H9 (cell line): ENCODE results near the gene MYO15A. TPM values are rescaled to one million over a fixed set of nuclear protein-coding genes. Genes with fewer than 3 reads are reported as not detected.

ENCODE experiments used
- DNase-seq: peaks from one replicate; pipeline ENCODE4 v3.0.0-alpha.2; 2017
- H2AFZ ChIP-seq: one replicate; pipeline ENCODE4 v1.6.1; 2013; ENCODE audit warnings: mild to moderate bottlenecking, low read length, control low read depth, moderate library complexity
- H2AK5ac ChIP-seq: 2 replicates; pipeline ENCODE4 v1.6.1; 2013; ENCODE audit warnings: low read length, control low read depth, mixed read lengths; ENCODE audit not compliant: insufficient read length
- H2BK120ac ChIP-seq: one replicate; pipeline ENCODE4 v1.6.1; 2013; ENCODE audit warnings: low read depth, mild to moderate bottlenecking, low read length, control low read depth, inconsistent platforms; ENCODE audit not compliant: poor library complexity, severe bottlenecking
- H2BK12ac ChIP-seq: 2 replicates; pipeline ENCODE4 v1.6.1; 2013; ENCODE audit warnings: low read length, control low read depth, mixed read lengths, low read depth; ENCODE audit not compliant: insufficient read length
- H2BK15ac ChIP-seq: 2 replicates; pipeline ENCODE4 v1.6.1; 2013; ENCODE audit warnings: low read depth, low read length, control low read depth
- H2BK20ac ChIP-seq: one replicate; pipeline ENCODE4 v1.6.1; 2013; ENCODE audit warnings: low read depth, mild to moderate bottlenecking, low read length, control low read depth, inconsistent platforms; ENCODE audit not compliant: poor library complexity, severe bottlenecking
- H2BK5ac ChIP-seq: 2 replicates; pipeline ENCODE4 v1.6.1; 2013; ENCODE audit warnings: low read length, control low read depth, mixed read lengths; ENCODE audit not compliant: insufficient read length
- H3K14ac ChIP-seq: 2 replicates; pipeline ENCODE4 v1.6.1; 2013; ENCODE audit warnings: low read length, control low read depth; ENCODE audit not compliant: insufficient read depth
- H3K18ac ChIP-seq: 2 replicates; pipeline ENCODE4 v1.6.1; 2013; ENCODE audit warnings: low read depth, mild to moderate bottlenecking, mixed read lengths, low read length, control low read depth; ENCODE audit not compliant: insufficient read length
- H3K23ac ChIP-seq: 2 replicates; pipeline ENCODE4 v1.6.1; 2013; ENCODE audit warnings: low read length, control low read depth, mixed read lengths, low read depth; ENCODE audit not compliant: insufficient read length
- H3K23me2 ChIP-seq: 2 replicates; pipeline ENCODE4 v1.6.1; 2013; ENCODE audit warnings: low read depth, mild to moderate bottlenecking, mixed read lengths, low read length, control low read depth; ENCODE audit not compliant: insufficient read length, poor library complexity, severe bottlenecking
- H3K27ac ChIP-seq: 2 replicates; pipeline ENCODE4 v1.5.1; 2013; ENCODE audit warnings: low read length, control low read depth, mixed read lengths, low read depth; ENCODE audit not compliant: insufficient read length
- H3K27me3 ChIP-seq: 2 replicates; pipeline ENCODE4 v1.6.1; 2013; ENCODE audit warnings: low read length, control low read depth, inconsistent platforms; ENCODE audit not compliant: insufficient read depth
- H3K4ac ChIP-seq: 2 replicates; pipeline ENCODE4 v1.6.1; 2013; ENCODE audit warnings: low read depth, mild to moderate bottlenecking, control low read depth, inconsistent platforms, low read length, moderate library complexity
- H3K4me1 ChIP-seq: 2 replicates; pipeline ENCODE4 v1.6.1; 2013; ENCODE audit warnings: low read length, control low read depth, inconsistent platforms; ENCODE audit not compliant: insufficient read depth
- H3K4me2 ChIP-seq: 2 replicates; pipeline ENCODE4 v1.6.1; 2013; ENCODE audit warnings: low read length, control low read depth, mixed read lengths; ENCODE audit not compliant: insufficient read length, insufficient read depth
- H3K56ac ChIP-seq: 2 replicates; pipeline ENCODE4 v1.6.1; 2013; ENCODE audit warnings: low read depth, mild to moderate bottlenecking, mixed read lengths, low read length, control low read depth; ENCODE audit not compliant: insufficient read length
- H3K79me1 ChIP-seq: 2 replicates; pipeline ENCODE4 v1.6.1; 2013; ENCODE audit warnings: low read depth, mild to moderate bottlenecking, moderate library complexity, low read length, control low read depth, inconsistent platforms; ENCODE audit not compliant: insufficient read depth, poor library complexity, severe bottlenecking
- H3K79me2 ChIP-seq: 2 replicates; pipeline ENCODE4 v1.6.1; 2013; ENCODE audit warnings: low read length, control low read depth, inconsistent platforms; ENCODE audit not compliant: insufficient read depth
- H3K9ac ChIP-seq: 2 replicates; pipeline ENCODE4 v1.6.1; 2013; ENCODE audit warnings: low read length, control low read depth, mixed read lengths; ENCODE audit not compliant: insufficient read length; ENCODE audit errors: extremely low read depth
- H3K9me3 ChIP-seq: one replicate; pipeline ENCODE4 v1.6.1; 2013; ENCODE audit warnings: low read depth, low read length, inconsistent platforms; ENCODE audit not compliant: control insufficient read depth
- H3T11ph ChIP-seq: one replicate; pipeline ENCODE4 v1.6.1; 2013; ENCODE audit warnings: mild to moderate bottlenecking, low read length, control low read depth, inconsistent platforms
- H4K20me1 ChIP-seq: one replicate; pipeline ENCODE4 v1.6.1; 2013; ENCODE audit not compliant: control insufficient read depth, insufficient read length, insufficient read depth
- H4K5ac ChIP-seq: 2 replicates; pipeline ENCODE4 v1.6.1; 2013; ENCODE audit warnings: low read depth, mild to moderate bottlenecking, mixed read lengths, low read length, control low read depth; ENCODE audit not compliant: insufficient read length
- H4K8ac ChIP-seq: replicated peaks from 2 replicates; pipeline ENCODE4 v1.6.1; 2013; ENCODE audit warnings: low read length, control low read depth, mixed read lengths, low read depth; ENCODE audit not compliant: insufficient read length
- H4K91ac ChIP-seq: 2 replicates; pipeline ENCODE4 v1.6.1; 2013; ENCODE audit warnings: low read depth, mild to moderate bottlenecking, moderate library complexity, mixed read lengths, low read length, control low read depth; ENCODE audit not compliant: insufficient read length
- H3K27ac Mint-ChIP-seq, 3 experiments: 2 replicates in 2 of 3; 3 replicates in 1 of 3; pipeline ENCODE4 v1.8.0; 2020 to 2021; ENCODE audit warnings: mixed read lengths in 3 of 3, mild to moderate bottlenecking in 1 of 3, moderate library complexity in 1 of 3
- H3K27me3 Mint-ChIP-seq: 2 replicates; pipeline ENCODE4 v1.8.0; 2021; ENCODE audit warnings: low read depth, mild to moderate bottlenecking, moderate library complexity, mixed read lengths
- H3K36me3 Mint-ChIP-seq, 3 experiments: 2 replicates in 2 of 3; 3 replicates in 1 of 3; pipeline ENCODE4 v1.8.0; 2020 to 2021; ENCODE audit warnings: low read depth in 3 of 3, mixed read lengths in 3 of 3; ENCODE audit not compliant: insufficient read depth in 1 of 3
- H3K4me1 Mint-ChIP-seq, 2 experiments: 2 replicates each; pipeline ENCODE4 v1.8.0; 2020; ENCODE audit warnings: mixed read lengths in 2 of 2
- H3K4me3 Mint-ChIP-seq, 2 experiments: 2 replicates in 1 of 2; 3 replicates in 1 of 2; pipeline ENCODE4 v1.8.0; 2020 to 2021; ENCODE audit warnings: mild to moderate bottlenecking in 2 of 2, mixed read lengths in 2 of 2, moderate library complexity in 1 of 2
- H3K9me3 Mint-ChIP-seq, 2 experiments: 2 replicates in 1 of 2; 3 replicates in 1 of 2; pipeline ENCODE4 v1.8.0; 2020; ENCODE audit warnings: mild to moderate bottlenecking in 2 of 2, mixed read lengths in 2 of 2, moderate library complexity in 1 of 2
- CTCF ChIP-seq: fragments of 200-600 bp; sonication (generic); conservative IDR thresholded peaks from 3 replicates; pipeline ENCODE4 v1.8.0; 2021; ENCODE audit warnings: antibody characterized with exemption, mild to moderate bottlenecking
- WGBS: extraction: QIAGEN DNeasy Blood & Tissue Kit; methylation state at CpG from one replicate; pipeline ENCODE4 v1.1.7; 2013; ENCODE audit warnings: missing lambda C conversion rate, low lambda C conversion rate, mixed read lengths; ENCODE audit not compliant: insufficient read length; ENCODE audit errors: extremely low coverage; 5-methylcytosine and 5-hydroxymethylcytosine counted together
- total RNA-seq: library from RNA; stranded (reverse); gene quantifications from 2 replicates; pipeline ENCODE4 v1.2.1, GENCODE V29; 2021

Gene MYO15A
- total RNA-seq, 1 experiment from 2014 or later, result 2.5 TPM

- no CpG with 5 or more reads among the region's 6 CpGs for WGBS
- DNase-seq, result no peak
- H3K4me3 Mint-ChIP-seq, result no peak overlapping the region
Observed at GRCh38 chr17:18074566-18075272, 33.8 kb upstream of the MYO15A start.

More at GRCh38 chr17:18074566-18075272, 33.8 kb upstream of the MYO15A start:
- no peak for TF ChIP-seq CTCF
- Mint-ChIP-seq H3K9me3 (no peaks in the 10 kb centered on the region), H3K27me3 (peaks cover 12% of the 10 kb centered on the region), H3K4me1 (peaks cover 4 to 5% of the 10 kb centered on the region in 2 experiments), H3K27ac (peak overlapping the region in 1 of 3 experiments; percentile 24; a peak in 1 of 7 replicates), H3K36me3 (no peaks in the 10 kb centered on the region)
- H2BK5ac ChIP-seq, result no peak overlapping the region
- no peak overlapping the region for H2BK120ac ChIP-seq
- no peaks in the 10 kb centered on the region for H3K9me3 ChIP-seq
- no peaks in the 10 kb centered on the region for H4K20me1 ChIP-seq
- H3K23ac ChIP-seq, result no peak overlapping the region
- H4K91ac ChIP-seq, result no peak overlapping the region
- no peaks in the 10 kb centered on the region for H3K27me3 ChIP-seq
- no peak overlapping the region for H2BK20ac ChIP-seq
- H3K9ac ChIP-seq, result no peak overlapping the region
- H2BK15ac ChIP-seq, result no peak overlapping the region
- H3T11ph ChIP-seq, result no peak overlapping the region
- H2AFZ ChIP-seq, result no peak overlapping the region
- H3K27ac ChIP-seq, result no peak overlapping the region
- H2BK12ac ChIP-seq, result no peak overlapping the region
- no peak overlapping the region for H3K18ac ChIP-seq
- H3K56ac ChIP-seq, result no peak overlapping the region
- no peaks in the 10 kb centered on the region for H3K23me2 ChIP-seq
- H3K14ac ChIP-seq, result no peak overlapping the region
- H4K8ac ChIP-seq, result no peak overlapping the region
- no peaks in the 10 kb centered on the region for H3K4me1 ChIP-seq
- no peaks in the 10 kb centered on the region for H3K79me1 ChIP-seq
- no peak overlapping the region for H4K5ac ChIP-seq
- H2AK5ac ChIP-seq, result no peak overlapping the region
- no peak overlapping the region for H3K4ac ChIP-seq
- H3K79me2 ChIP-seq, result no peaks in the 10 kb centered on the region
- H3K4me2 ChIP-seq, result no peak overlapping the region
